HG02763 (cell line): Measurements from ENCODE around the gene GREM2.

Source experiments
- ATAC-seq: cut with Tn5 transposase; IDR thresholded peaks from one replicate; pipeline ENCODE4 v1.9.1; 2021; ENCODE audit warnings: mild to moderate bottlenecking, moderate library complexity; ENCODE audit not compliant: unreplicated experiment

GREM2 gene

GRCh38 chr1:240611228-240611618 lies 732 bp downstream of the GREM2 start:
- no peak for ATAC-seq

DNA sequence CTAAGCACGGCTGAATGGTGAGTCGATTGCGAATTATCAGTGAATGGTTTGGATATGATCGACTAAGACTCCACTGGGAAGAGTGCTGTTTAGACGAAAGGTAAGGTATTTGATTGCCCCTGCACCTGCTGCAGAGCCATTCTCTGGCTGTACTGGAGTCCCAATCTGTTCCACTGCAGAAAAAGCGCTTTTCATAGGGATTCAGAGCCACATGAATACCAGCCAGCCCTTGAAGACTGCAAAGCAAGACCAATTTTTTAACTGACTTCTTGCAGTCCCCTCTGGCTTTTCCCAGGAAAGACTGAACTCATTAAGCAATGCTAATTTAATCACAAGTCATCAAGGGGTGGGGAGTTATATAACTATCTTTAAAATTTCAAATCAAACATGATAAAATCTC lies 1.3 kb downstream of the GREM2 start:
- no peak for ATAC-seq

- ATAC-seq, result no peak
Observed at GRCh38 chr1:240609527-240610060, 2.4 kb downstream of the GREM2 start.

DNA sequence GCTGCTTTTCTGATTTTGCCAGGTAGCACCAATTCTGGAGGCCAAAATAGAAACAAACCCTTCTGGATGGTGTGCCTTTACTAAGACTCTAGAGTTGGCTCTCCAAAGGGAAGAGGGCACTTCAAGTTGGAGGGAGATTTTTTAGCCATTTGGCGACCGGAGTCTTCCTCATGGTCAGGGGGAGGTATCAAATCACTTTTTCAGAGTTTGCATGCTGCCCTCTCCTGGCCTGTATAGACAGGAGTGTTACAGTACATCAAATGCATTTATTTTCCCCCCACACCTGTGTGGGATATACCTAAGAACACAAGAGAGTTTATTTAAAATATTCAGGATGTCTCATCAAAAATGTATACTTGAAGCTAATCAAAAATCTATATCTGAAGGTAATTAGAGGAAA lies 3.2 kb downstream of the GREM2 start:
- no peak for ATAC-seq

GRCh38 chr1:240607006-240607405 lies 4.9 kb downstream of the GREM2 start:
- ATAC-seq, result no peak

DNA sequence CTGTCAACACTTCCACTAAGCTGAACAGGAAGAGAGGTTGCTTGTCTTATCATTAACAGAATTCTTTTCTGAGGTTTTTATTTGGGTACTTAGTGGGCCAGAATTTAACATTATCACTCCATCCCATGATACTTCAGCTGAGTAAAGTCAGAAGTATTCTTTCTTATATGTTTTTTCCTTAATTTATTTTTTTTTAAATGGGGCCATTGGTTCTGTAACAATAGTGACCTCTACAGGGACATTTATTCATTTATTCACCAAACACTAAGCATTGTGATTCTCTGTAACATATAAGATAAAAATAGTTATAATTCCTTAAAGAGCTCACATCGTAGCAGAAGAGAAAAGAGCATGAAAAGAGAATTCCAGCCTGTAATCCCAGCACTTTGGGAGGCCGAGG lies 9.8 kb downstream of the GREM2 start:
- no peak for ATAC-seq

DNA sequence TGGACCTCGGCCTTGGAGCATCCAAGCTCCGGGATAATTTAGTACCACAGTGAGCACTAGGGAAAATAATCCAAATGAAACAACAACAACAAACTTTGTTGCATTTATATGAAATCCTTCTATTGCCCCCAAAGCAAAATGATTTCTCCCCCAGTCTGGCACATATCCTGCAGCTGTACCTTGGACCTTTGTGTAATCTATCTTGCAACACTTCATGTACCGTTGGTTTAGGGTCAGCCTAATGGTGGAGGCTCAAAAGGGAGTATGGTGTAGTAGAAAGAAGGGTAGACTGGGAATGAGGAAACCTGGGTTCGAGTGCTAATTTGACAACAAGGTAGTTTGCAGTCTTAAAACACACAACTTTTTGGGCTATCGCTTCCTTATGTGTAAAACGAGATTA lies 12.1 kb downstream of the GREM2 start:
- no peak for ATAC-seq

GRCh38 chr1:240599299-240599698 lies 12.7 kb downstream of the GREM2 start:
- ATAC-seq, result no peak

DNA sequence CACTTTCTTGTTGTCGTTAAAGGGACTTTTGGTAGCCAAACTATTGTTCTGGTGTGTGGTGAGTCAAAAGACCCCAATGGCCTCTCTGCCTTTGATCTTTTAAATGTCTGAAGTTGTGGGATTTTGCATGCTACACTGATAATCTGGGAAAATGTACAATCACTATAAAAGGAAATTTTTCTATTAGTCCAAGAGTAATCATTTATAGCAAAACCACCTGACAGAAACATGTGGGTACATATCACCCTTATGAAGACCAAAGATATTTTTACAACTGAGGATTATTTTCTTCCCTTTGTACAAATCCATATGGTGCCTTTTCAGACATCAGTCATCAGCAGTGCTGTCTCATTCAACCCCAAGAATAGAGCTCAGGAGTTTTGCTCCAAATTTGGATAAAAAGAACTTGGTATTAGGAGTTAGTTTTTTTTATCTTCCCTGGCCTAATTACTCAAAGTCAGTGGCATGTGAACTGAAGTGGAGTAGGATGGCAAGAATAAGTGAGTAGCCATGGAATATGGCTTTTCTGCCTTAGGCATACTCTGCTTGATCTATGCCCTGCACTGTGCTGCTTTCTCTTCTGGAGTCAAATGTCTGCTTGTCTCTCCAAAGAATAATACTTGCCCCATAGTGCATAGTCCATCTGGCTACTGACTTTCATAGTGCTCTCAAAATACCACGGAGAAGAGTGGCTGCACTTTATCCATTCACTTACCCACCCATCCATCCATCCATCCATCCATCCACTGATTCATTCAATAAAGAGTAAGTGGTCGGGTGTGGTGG lies 13.5 kb downstream of the GREM2 start:
- ATAC-seq, result no peak

GRCh38 chr1:240597153-240597745 lies 14.7 kb downstream of the GREM2 start:
- ATAC-seq, result no peak

- ATAC-seq, result no peak
Observed at GRCh38 chr1:240595476-240595875, 16.5 kb downstream of the GREM2 start.

GRCh38 chr1:240591564-240591963 lies 20.4 kb downstream of the GREM2 start:
- ATAC-seq, result no peak

- ATAC-seq, result no peak
Observed at GRCh38 chr1:240591078-240591477, 20.9 kb downstream of the GREM2 start.

DNA sequence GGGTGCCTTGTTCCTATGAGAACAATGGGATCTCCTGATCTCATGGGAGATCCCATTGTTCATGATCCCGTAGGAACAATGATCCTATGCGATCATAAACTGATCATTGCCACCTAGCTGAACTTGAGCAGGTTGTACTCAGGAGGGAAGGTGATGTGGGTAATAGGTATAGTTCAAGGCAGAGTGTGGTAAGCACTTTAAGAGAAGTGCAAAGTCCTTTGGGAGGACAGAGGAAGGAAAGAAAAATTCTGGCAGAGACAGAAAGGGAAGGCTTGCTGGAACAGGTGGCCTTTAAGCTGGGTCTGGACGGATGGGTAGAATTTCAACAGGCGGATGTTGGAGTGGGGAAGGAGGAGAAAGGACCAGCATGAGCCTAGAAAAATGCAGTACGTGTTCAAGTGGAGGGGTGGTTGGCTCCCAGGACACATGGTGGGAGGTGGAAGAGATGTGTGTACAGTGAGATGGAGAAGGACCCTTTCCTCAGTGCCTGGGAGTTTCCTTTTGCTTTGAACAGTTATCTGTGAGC lies 22.3 kb downstream of the GREM2 start:
- ATAC-seq, result no peak

DNA sequence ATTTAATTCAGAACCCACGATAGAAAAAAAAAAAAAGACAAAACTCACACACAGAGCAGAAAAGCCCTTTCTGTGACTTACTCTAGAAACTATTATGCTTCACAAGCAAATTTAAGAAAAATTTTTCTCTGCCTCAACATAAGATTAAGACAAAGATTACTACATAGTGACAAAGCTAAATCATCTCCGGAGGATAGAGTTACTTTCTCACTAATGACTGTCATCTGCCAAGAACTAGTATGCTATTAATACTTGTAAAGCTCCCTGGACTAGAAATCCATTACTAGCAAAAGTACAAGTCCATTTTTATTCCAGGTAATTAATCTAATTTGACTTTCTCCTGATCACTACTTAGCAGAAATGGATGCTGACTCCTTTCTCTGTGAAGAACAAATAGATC lies 25.9 kb downstream of the GREM2 start:
- ATAC-seq, result no peak

DNA sequence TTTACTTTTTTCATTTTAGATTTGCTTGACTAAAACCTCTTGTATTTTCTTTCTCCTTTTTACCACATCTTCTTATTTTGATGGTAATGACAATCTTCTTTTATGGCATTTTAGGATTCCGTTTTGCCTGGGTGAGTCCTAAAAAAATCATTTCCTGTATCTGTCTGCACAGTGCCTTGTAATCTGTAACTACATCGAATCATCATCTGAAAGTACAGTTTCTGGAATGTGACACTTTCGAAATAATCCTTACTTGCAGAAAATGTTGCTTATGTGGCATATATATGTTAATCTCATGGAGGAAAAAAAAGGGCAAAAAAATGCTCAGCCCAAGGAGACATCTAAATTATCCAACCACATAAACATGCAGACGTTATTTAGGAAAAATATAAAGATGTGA lies 29.0 kb downstream of the GREM2 start:
- no peak for ATAC-seq

- ATAC-seq, result no peak
Observed at GRCh38 chr1:240579511-240579910, 32.4 kb downstream of the GREM2 start.

DNA sequence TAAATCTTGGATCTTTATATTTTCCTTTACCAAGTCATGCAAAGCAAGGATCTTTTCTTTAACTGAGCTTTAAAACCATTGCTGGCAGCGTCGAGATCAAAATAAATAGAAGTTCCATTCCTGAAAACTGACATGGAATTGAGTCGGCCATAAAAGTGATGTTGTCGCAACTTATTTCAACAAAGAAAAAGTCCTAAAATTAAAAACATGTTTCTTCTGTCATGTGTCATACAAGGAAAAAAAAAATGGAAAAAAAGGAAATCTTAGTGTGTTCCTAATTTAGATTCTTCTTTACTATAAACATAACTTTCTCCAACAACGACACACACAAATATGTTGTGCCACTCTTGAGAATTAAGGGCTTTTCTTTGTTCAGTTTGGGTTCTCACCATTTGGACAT lies 34.9 kb downstream of the GREM2 start:
- no peak for ATAC-seq

- no peak for ATAC-seq
Observed at GRCh38 chr1:240575981-240576662, 35.8 kb downstream of the GREM2 start.

- ATAC-seq, result no peak
Observed at GRCh38 chr1:240572328-240572727, 39.6 kb downstream of the GREM2 start.

DNA sequence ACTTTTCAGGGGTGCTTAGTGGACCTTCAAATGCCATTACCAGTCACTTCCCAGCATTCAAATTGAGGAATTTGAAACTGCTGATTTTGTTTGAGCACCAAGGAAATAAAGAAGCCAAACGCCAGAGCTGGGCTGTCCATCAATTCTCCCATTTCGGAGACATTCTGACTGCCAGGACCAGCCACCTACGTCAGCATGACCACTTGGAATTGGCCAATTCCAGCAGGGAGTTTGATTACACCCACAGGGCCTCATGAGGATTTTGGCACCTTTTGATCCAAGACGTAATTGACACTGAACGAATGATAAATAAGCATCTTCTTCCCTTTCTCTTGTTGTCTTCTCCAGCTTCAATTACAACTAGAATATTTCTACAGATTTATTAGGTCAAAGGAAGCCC lies 40.2 kb downstream of the GREM2 start:
- ATAC-seq, result no peak

- no peak for ATAC-seq
Observed at GRCh38 chr1:240567066-240567465, 44.9 kb downstream of the GREM2 start.
